ENCODE data around the gene SSTR1.

SSTR1 gene

GRCh38 chr14:38203929-38204718 is 3.6 kb upstream of the SSTR1 start:
- DNase-seq = no peak

- DNase-seq = no peak
These were observed 3.0 kb upstream of the SSTR1 start for GRCh38 chr14:38204719-38205115.

GRCh38 chr14:38205119-38205813 is 2.4 kb upstream of the SSTR1 start:
- DNase-seq = no peak

GRCh38 chr14:38205949-38206665 is 1.6 kb upstream of the SSTR1 start:
- no peak for DNase-seq

GRCh38 chr14:38206689-38207376 is 871 bp upstream of the SSTR1 start:
- no peak for DNase-seq

- DNase-seq = no peak
These were observed 348 bp upstream of the SSTR1 start for GRCh38 chr14:38207377-38207735.

- DNase-seq = peak; percentile 32
These were observed 1.2 kb downstream of the SSTR1 start for GRCh38 chr14:38208618-38209562.

GRCh38 chr14:38209572-38210557 is 2.2 kb downstream of the SSTR1 start:
- DNase-seq = no peak

- no peak for DNase-seq
These were observed 3.0 kb downstream of the SSTR1 start for GRCh38 chr14:38210587-38211216.

GRCh38 chr14:38211255-38211735 is 3.6 kb downstream of the SSTR1 start:
- no peak for DNase-seq

GRCh38 chr14:38212111-38212510 is 4.4 kb downstream of the SSTR1 start:
- no peak for DNase-seq

GRCh38 chr14:38213001-38213400 is 5.3 kb downstream of the SSTR1 start:
- DNase-seq = no peak

- no peak for DNase-seq
These were observed 9.8 kb downstream of the SSTR1 start for GRCh38 chr14:38217553-38217952.

GRCh38 chr14:38221077-38221476 is 13.4 kb downstream of the SSTR1 start:
- no peak for DNase-seq

- DNase-seq = no peak
These were observed 16.6 kb downstream of the SSTR1 start for GRCh38 chr14:38224338-38224737.

GRCh38 chr14:38225946-38226345 is 18.2 kb downstream of the SSTR1 start:
- DNase-seq = no peak

GRCh38 chr14:38226366-38226765 is 18.7 kb downstream of the SSTR1 start:
- no peak for DNase-seq

GRCh38 chr14:38233218-38233617 is 25.5 kb downstream of the SSTR1 start:
- no peak for DNase-seq

GRCh38 chr14:38238332-38238731 is 30.6 kb downstream of the SSTR1 start:
- DNase-seq = no peak

- no peak for DNase-seq
These were observed 31.2 kb downstream of the SSTR1 start for GRCh38 chr14:38238878-38239277.
